Activated naive CD4-positive, alpha-beta T cell treated with anti-CD3 and anti-CD28 coated beads for 36 hours (primary cell): Measurements from ENCODE around the gene ADA. TPM values are rescaled to one million over a fixed set of nuclear protein-coding genes. Genes with fewer than 3 reads are reported as not detected.

Source experiments
- CTCF ChIA-PET: fragments of 350-600 bp; sonication (Branson Sonifier 250); formaldehyde crosslinking; loops from one replicate; lab custom pipeline; 2021; ENCODE audit warnings: antibody characterized with exemption; lab: Charles Lee
- DNase-seq: peaks from one replicate; pipeline ENCODE4 v3.0.0-alpha.2; 2020
- H3K27ac Mint-ChIP-seq: one replicate; pipeline ENCODE4 v1.8.0; 2021; ENCODE audit warnings: mild to moderate bottlenecking, mixed read lengths
- H3K27me3 Mint-ChIP-seq: one replicate; pipeline ENCODE4 v1.8.0; 2021; ENCODE audit warnings: low read depth, mixed read lengths
- H3K36me3 Mint-ChIP-seq: one replicate; pipeline ENCODE4 v1.8.0; 2021; ENCODE audit warnings: low read depth, mixed read lengths
- H3K4me1 Mint-ChIP-seq: one replicate; pipeline ENCODE4 v1.8.0; 2021; ENCODE audit warnings: low read depth, mixed read lengths
- H3K4me3 Mint-ChIP-seq: one replicate; pipeline ENCODE4 v1.8.0; 2021; ENCODE audit warnings: mild to moderate bottlenecking, moderate library complexity, mixed read lengths
- H3K9me3 Mint-ChIP-seq: one replicate; pipeline ENCODE4 v1.8.0; 2021; ENCODE audit warnings: mixed read lengths
- intact Hi-C: fragments of 100-400 bp; cut with micrococcal nuclease; formaldehyde crosslinking; loops from one replicate; pipeline ENCODE4 v1.15.1; 2023
- total RNA-seq, 2 experiments: library from RNA; stranded (reverse); gene quantifications; one replicate each; pipeline ENCODE4 v1.2.3, GENCODE V29; 2021

Gene ADA
- total RNA-seq, 2 experiments from 2014 or later: 54.6 to 54.9 TPM

DNA sequence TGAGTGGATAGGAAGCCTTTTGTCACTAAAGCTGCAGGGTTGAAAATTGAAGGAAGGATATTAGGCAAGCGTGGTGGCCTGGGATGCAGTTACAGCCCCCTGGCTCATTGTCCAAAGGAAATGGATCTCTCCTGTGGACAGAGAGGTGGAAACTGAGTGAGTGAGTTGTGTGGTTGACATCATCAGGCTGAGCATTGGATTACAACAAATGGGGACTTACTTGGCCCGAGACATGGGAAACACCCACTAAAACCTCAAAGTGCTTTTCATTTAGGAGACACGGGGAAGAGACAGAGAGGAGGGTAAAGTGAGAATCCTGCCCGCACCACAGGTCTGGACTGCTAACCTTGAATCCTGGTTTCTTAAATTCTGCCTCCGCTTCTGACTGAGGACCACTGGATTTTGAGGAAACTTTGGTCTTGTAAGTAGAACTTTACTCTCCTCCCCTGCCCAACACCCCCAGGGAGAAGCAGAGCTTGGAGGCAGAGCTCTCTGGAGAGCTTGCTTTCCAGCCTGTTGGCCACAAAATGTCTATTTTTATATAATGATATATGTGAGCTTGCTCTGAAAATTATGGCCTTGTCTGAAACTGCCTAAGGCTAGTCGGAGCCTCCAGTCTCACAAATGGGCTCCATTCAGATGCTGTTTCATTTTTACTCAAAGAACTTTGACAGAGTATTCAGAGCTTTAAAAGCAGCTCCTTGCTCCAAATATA, 69.0 kb downstream of the ADA start, which contains the start of gene PKIG:
Gene PKIG (plus strand): TSS at position 269 of the 715 bp plus-strand sequence. CDS start 31,978 bp downstream, outside the sequence.
- CTCF ChIA-PET: interaction anchor here (1.2 kb wide), 1 partner anchor 61 kb away, joined by 4 read pairs; no protein-coding TSS in a partner anchor
- H3K9me3 Mint-ChIP-seq: no peaks in the 10 kb centered on the region
- H3K27me3 Mint-ChIP-seq: no peaks in the 10 kb centered on the region
- H3K4me1 Mint-ChIP-seq: no peaks in the 10 kb centered on the region
- no peak within 1 kb of the TSS for H3K4me3 Mint-ChIP-seq
- H3K36me3 Mint-ChIP-seq: no peaks in the 10 kb centered on the region
- no peak within 1 kb of the TSS for H3K27ac Mint-ChIP-seq
- DNase-seq: no peak
- intact Hi-C loops: no loop called here

DNA sequence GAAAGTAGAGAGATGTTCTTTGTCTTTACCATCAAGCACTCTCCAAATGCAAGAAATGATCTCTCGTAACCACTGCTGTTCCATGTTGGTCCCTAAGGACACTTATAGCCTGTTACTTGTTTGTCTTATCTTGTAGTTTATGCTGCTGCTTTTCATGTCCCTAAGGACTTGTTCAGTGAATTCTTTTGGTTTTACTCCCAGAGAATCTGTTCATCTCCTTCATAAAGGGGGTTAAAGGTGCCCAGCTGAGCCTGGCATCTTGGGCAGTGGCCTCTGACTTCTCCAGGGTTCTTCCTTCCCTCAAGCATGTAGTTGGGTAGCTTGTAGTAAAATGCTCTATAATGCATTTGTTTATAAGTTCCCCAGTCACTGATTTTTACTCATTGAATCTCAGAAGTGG, 70.0 kb downstream of the ADA start:
- CTCF ChIA-PET: no interaction called here
- Mint-ChIP-seq H3K4me3 (no peak overlapping the region), H3K36me3 (no peaks in the 10 kb centered on the region), H3K27ac (no peak overlapping the region), H3K4me1 (peaks cover 9% of the 10 kb centered on the region), H3K27me3 (no peaks in the 10 kb centered on the region), H3K9me3 (no peaks in the 10 kb centered on the region)
- no peak for DNase-seq
- intact Hi-C loops: no loop called here

DNA sequence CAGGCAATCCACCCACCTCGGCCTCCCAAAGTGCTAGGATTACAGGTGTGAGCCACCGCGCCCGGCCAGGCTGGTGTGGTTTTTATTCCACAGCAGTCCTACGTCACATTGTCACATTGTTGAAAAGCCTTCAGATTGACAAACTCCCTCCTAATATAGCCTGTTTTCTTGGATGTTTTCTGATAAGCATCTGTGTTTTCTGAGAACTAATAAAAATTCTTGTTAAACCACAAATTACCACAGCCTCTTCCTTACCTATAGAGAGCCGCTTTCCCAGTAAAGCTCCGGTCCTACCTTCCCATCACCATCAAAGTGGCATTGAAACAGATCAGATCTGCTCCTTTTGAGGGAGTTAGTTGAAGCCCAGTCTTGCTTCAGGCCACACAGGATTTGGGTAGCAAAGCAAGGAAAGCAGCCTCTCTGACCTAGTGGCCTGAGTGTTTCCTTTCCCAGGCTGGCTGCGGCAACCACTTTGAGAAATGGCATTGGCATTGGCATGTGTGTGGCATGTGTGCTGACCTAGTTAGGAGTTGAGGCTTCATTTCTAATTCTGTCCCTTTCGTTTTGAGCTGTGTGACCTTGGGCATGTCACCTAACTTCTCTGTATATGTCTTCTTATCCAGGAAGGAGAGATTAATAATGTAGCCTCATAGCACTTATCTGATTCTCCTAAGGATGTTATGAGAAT, 70.8 kb downstream of the ADA start:
- H3K27ac Mint-ChIP-seq: no peak overlapping the region
- H3K36me3 Mint-ChIP-seq: no peaks in the 10 kb centered on the region
- H3K4me1 Mint-ChIP-seq: peaks cover 13% of the 10 kb centered on the region
- no peaks in the 10 kb centered on the region for H3K9me3 Mint-ChIP-seq
- no peak overlapping the region for H3K4me3 Mint-ChIP-seq
- CTCF ChIA-PET: no interaction called here
- intact Hi-C loops: no loop called here
- DNase-seq: no peak
- H3K27me3 Mint-ChIP-seq: no peaks in the 10 kb centered on the region

DNA sequence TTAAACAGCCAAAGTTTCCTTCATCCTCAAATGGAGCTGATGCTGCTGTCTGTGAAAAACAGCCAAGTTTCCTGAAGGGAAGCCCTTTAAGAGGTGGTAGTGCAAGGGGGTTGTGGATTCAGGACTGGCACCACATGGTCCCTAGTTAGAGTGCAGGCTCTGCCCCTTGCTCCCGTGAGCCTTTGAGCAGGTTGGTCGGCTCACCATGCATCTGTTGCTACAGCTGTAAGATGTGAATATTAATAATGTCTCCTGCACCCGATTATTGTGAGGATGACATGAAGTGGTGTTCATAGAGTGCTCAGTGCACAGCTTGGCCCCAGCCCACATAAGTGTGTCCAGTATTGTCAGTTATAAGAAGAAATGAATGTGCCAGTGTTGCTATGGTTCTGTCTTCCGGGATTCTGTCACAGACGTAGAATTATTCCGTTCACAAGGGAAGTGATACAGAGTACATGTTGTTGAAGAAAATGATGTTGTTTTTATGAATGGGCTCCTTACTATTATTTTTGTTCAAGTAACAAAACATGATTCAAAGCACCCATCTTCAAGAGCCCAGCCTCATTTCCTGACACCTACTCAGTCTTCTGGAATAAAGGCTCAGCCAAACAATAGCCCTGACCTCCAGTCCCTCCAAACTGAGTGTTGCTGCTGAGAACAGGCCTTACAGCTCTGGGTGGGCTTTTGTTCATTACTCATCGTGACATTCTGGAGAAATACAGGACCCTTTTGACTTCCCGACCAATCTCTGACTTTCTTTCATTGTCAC, 72.0 kb downstream of the ADA start:
- H3K27me3 Mint-ChIP-seq: no peaks in the 10 kb centered on the region
- no peaks in the 10 kb centered on the region for H3K36me3 Mint-ChIP-seq
- peaks cover 13% of the 10 kb centered on the region for H3K4me1 Mint-ChIP-seq
- CTCF ChIA-PET: no interaction called here
- intact Hi-C loops: no loop called here
- no peak overlapping the region for H3K4me3 Mint-ChIP-seq
- no peak for DNase-seq
- no peak overlapping the region for H3K27ac Mint-ChIP-seq
- no peaks in the 10 kb centered on the region for H3K9me3 Mint-ChIP-seq

DNA sequence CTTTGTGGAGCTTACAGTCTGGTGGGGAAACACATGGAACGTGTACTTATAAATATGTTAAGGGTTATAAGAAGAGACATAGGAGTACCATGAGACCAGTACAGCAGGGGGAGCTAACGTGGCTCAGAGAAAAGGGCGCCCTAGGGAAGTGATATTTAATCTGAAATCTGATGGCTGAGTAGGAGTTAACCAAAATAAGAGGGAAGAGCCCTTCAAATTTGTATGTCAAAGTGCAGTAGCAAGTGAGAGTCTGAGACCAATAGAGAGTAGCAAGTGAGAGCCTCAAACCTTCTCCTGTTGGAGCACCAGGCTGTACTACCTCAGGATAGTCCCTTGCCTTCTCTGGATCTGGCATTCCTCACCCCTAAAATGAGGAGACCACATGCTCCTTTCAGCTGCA, 75.2 kb downstream of the ADA start:
- DNase-seq: peak; percentile 36
- no peaks in the 10 kb centered on the region for H3K9me3 Mint-ChIP-seq
- H3K4me3 Mint-ChIP-seq: no peak overlapping the region
- peaks cover 15% of the 10 kb centered on the region for H3K4me1 Mint-ChIP-seq
- H3K36me3 Mint-ChIP-seq: no peaks in the 10 kb centered on the region
- intact Hi-C loops: loop anchor here (2.0 kb wide), 1 partner anchor 35 kb away; no protein-coding TSS in a partner anchor
- CTCF ChIA-PET: interaction anchor here (1.0 to 1.6 kb wide), 4 partner anchors 26 to 116 kb away, joined by 3 to 4 read pairs (median 3); no protein-coding TSS in a partner anchor
- H3K27me3 Mint-ChIP-seq: no peaks in the 10 kb centered on the region
- H3K27ac Mint-ChIP-seq: no peak overlapping the region

DNA sequence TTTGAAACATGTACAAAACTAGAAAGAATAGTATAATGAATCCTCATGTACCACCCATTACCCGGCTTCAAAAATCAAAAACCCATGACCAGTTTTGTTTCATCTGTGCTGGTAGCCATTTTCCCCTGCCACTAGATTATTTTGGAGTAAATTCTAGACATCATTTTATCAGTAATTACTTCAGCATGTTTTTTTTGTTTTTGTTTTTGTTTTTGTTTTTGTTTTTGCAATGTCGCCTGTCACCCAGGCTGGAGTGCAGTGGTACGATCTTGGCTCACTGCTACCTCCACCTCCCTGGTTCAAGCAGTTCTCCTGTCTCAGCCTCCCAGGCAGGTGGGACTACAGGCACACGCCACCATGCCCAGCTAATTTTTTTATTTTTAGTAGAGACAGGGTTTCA, 77.1 kb downstream of the ADA start:
- CTCF ChIA-PET: interaction anchor here (1.2 kb wide), 1 partner anchor 61 kb away, joined by 3 read pairs; no protein-coding TSS in a partner anchor
- DNase-seq: no peak
- Mint-ChIP-seq H3K9me3 (no peaks in the 10 kb centered on the region), H3K27me3 (no peaks in the 10 kb centered on the region), H3K27ac (no peak overlapping the region), H3K36me3 (no peaks in the 10 kb centered on the region), H3K4me1 (peaks cover 17% of the 10 kb centered on the region), H3K4me3 (no peak overlapping the region)
- intact Hi-C loops: no loop called here

DNA sequence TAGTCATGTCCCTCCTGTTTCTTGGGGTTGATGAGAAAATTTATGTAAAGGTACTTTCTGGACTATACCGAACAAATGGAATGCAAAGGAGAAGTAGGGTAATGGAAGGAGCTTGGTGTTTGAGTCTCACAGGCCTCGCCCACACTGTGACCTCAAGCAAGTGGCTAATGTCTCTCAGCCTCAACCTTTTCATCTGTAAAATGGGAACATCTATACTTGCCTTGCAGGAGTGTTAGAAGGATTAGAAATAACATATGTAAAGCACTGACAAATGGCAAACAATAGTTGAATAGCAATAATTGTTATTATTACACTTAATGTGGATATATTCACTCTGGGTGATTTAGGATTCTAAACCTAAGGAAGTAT, 78.0 kb downstream of the ADA start:
- peaks cover 17% of the 10 kb centered on the region for H3K4me1 Mint-ChIP-seq
- H3K36me3 Mint-ChIP-seq: no peaks in the 10 kb centered on the region
- H3K4me3 Mint-ChIP-seq: no peak overlapping the region
- H3K9me3 Mint-ChIP-seq: no peaks in the 10 kb centered on the region
- no peak overlapping the region for H3K27ac Mint-ChIP-seq
- no peaks in the 10 kb centered on the region for H3K27me3 Mint-ChIP-seq
- intact Hi-C loops: no loop called here
- DNase-seq: no peak
- CTCF ChIA-PET: interaction anchor here (1.2 kb wide), 1 partner anchor 62 kb away, joined by 3 read pairs; no protein-coding TSS in a partner anchor

DNA sequence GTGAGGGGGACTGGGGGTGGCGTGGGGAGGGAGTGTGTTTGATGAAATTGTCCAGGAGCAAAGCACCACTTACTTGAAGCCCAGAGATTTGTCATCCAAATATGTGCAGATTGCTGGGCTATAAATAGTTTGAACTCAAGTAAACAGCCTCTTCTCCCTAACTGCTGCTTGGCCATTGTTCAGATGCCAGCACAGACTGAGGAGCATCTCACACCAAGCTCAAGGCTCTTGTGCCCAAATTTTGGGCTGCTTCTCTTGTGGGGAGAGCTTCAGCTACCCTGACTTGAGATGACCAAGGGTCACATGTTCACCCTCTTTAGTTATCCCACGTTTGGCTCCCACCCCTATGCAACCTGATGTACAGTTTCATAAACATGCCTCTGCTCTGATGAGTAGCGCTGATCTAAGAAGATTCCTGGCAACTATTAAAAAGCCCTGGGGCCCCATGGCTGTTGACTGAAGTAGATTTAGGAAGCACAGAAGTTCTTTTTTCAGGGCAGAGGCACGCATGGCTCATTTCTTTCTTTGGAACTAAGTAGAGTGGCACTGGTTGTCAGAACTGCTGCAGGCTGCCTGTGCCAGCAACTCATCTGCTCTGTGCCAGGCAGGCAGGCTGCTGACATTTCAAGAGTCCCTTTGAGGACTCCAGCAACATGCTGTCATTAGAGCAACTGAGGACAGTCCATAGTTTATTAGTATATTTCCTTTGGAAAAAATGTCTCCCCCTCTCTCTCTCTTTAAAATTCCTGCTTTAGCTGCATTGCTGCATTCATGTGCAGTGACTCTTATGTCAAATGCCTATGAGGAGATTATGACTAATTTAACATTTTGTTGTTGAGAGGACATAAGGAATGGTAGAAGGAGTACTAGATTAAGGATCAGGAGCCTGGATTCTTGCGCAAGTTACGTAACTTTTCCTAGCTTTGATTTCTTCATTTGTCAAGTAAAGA, 78.7 kb downstream of the ADA start:
- Mint-ChIP-seq H3K4me3 (no peak overlapping the region), H3K9me3 (no peaks in the 10 kb centered on the region)
- intact Hi-C loops: no loop called here

DNA sequence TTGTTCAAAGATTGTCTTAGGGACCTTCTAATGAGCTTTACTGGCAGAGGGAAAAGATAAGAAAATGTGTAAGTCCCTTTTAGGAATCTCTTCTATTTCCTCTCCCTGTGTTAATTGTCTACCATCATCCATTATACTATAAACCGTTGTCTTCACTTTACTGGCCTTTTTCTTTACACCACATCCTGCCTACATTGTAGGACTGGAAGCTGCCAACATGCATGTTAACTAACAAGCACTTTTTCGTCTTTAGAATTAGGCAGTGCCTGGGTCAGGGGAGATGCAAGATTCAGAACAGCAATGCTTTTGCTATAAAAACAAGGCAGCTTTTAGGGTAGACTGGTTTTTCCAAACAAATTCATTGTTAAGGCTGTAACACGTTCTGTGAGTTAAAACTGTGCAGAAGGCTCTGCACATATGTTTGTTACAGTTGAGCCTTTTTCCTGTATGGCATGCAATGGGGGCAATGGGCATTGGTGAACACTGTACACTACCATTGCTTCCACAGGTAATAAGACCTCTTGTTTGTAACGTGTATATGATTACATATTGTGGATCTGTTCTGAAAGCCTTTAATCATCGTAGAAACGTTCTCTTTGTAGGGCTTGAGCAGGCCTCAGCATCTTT, 80.0 kb downstream of the ADA start:
- no peaks in the 10 kb centered on the region for H3K9me3 Mint-ChIP-seq
- no peak for DNase-seq
- H3K4me1 Mint-ChIP-seq: peaks cover 8% of the 10 kb centered on the region
- H3K36me3 Mint-ChIP-seq: no peaks in the 10 kb centered on the region
- intact Hi-C loops: no loop called here
- CTCF ChIA-PET: interaction anchor here (0.7 to 1.7 kb wide), 3 partner anchors 22 to 103 kb away, joined by 3 to 5 read pairs (median 3); no protein-coding TSS in a partner anchor
- H3K27me3 Mint-ChIP-seq: no peaks in the 10 kb centered on the region
- no peak overlapping the region for H3K27ac Mint-ChIP-seq
- H3K4me3 Mint-ChIP-seq: no peak overlapping the region

More for the DNA sequence above, 78.7 kb downstream of the ADA start:
- Mint-ChIP-seq H3K27ac (no peak overlapping the region), H3K4me1 (peaks cover 17% of the 10 kb centered on the region), H3K27me3 (no peaks in the 10 kb centered on the region), H3K36me3 (no peaks in the 10 kb centered on the region)
- no peak for DNase-seq
- CTCF ChIA-PET: interaction anchor here (1.2 kb wide), 1 partner anchor 63 kb away, joined by 3 read pairs; no protein-coding TSS in a partner anchor

DNA sequence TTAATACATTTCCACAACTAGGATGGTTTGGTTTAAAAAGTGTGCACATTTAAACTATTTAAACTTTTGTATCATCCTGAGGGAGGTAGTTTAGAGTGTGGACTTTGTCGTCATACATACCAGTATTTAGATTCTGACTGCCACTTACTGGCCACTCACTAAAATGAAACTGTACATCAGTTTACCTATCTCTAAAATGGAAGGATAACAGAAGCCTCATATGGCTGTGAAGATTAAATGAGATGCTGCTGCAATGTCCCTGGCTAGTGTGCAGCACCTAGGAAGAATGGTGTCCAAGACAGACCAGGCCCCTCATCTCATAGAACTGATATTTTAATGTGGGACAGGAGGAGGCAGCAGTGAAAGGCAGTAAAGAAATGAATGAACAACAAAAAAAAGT, 81.1 kb downstream of the ADA start:
- H3K9me3 Mint-ChIP-seq: no peaks in the 10 kb centered on the region
- DNase-seq: no peak
- H3K4me1 Mint-ChIP-seq: peaks cover 4% of the 10 kb centered on the region
- no peak overlapping the region for H3K27ac Mint-ChIP-seq
- H3K4me3 Mint-ChIP-seq: no peak overlapping the region
- H3K36me3 Mint-ChIP-seq: no peaks in the 10 kb centered on the region
- CTCF ChIA-PET: interaction anchor here (1.7 kb wide), 1 partner anchor 28 kb away, joined by 5 read pairs; no protein-coding TSS in a partner anchor
- intact Hi-C loops: no loop called here
- no peaks in the 10 kb centered on the region for H3K27me3 Mint-ChIP-seq
